GM18526 (cell line): ENCODE measurements around the gene TCHHL1.

ENCODE experiments used
- POLR2A ChIP-seq: IDR thresholded peaks from 3 replicates; pipeline ENCODE4 v1.6.1; 2011; ENCODE audit not compliant: insufficient read length; ENCODE audit errors: extremely low read depth

TCHHL1 gene

DNA sequence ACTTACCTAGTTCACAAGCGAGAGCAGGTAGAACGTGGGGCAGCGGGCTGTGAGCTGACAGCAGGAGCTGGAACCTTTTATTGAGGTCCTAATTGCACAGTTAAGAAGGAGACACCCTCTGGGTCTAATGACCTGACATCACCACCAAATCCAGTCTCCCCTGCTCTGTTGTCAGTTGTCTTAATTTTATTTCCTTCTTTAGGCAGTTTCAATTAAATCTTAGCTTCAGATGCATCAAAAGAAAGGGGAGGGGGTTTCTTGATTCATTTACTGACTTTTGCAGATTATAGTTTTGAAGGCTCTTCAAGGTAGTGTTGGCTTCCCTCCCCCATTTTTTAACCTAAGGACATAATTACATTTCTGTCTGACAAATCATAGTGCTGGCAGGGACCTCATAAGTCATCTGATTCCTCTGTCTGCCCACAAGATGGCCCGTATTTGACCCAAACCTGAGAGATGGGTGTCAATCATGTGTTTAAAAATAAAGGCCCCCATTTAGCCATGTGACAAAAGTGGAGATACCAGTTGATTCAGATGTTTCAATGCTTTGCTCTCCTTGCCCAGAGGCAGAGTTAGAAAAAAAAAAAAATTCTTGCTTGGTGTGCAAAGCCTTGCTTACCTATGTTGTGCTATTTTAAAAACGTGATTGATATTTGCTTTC lies at the start of gene TCHHL1:
TSS of gene TCHHL1 (minus strand) at position 51 of the 661 bp plus-strand sequence. CDS start 921 bp downstream, outside the sequence.
- TF ChIP-seq POLR2A = no peak

DNA sequence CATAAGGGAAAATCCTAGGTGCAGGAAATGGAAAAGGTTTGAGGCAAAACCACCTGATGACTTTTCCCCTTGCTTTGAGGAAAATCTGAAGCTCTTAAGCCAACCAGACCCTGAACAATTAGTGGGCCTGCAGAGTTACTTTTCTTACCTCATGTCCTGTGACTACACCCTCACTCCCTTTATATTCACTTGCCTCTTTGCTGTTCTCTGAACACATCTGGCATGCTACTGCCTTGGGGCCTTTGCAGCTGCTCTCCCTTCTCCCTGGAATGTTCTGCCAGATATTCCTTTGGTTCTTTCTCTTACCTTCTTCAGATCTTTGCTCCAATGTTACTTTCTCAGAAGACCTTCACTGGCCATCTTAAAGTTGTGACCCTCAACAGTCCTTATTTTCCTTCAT lies 48.4 kb upstream of the TCHHL1 start:
- TF ChIP-seq POLR2A = no peak

DNA sequence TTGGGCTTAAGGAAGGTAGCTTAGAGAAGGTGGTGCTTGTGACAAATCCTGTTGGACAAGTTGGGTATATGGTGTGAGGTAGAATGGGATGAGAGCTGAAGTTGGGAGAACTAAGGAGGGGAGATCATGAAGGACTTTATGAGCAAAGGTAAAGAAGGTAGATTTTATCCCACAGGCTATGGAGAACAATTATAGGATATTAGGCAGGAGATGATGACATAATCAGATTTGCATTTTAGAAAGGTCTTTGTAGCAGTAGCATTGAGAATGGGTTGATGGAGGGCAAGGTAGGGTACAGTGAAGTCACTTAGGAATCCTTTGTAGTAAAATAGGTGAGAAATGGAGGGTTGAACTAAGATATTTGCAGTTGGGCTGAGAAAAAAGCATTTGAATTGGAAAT lies 41.3 kb upstream of the TCHHL1 start:
- TF ChIP-seq POLR2A = no peak

DNA sequence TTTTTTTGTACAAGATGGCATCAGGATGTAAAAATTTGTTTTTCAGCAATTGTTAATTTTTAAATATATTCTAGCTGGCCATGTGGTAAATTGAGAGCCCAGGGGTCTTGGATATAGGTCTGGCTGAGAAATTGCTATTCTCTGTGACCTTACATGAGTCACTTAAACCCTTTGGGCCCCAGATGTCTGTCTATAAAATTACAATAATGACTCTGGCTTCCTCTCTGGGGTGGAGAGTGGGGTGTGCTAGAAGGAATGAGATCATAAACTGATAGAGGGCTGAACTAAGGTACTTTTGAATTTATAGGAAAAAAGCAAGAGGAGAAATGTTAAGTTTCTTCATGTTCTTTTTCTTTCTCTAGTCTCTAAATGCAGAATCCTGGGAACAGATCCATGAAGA lies 38.8 kb upstream of the TCHHL1 start:
- no peak for TF ChIP-seq POLR2A

DNA sequence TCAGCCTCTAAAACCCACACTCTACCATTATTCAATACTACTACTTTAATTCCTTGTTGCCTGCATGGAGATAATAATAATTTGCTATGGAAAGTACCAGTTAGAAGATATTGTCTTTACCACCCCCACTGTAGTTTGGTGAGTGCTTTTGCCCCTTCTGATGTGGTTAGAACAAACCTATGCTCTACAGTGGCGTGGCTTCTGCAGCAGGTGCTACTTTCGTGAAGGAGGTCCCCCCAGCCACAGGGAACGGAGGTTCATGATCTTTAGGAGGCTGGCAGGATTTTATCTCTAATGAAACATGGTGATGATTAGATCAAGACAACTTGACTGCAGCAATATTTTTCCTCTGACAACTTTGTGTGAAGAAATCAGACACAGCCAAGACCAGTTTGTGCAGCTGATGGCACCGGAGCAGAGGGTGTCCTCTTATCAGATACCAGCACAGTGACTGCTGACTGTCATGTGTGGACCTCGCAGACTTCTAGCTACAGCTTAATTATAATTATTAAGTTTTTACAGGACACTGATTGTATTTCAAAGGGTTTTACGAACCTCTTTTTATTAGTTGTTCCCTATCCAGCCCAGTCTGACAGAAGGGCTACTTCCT lies 37.1 kb upstream of the TCHHL1 start:
- TF ChIP-seq POLR2A = no peak

DNA sequence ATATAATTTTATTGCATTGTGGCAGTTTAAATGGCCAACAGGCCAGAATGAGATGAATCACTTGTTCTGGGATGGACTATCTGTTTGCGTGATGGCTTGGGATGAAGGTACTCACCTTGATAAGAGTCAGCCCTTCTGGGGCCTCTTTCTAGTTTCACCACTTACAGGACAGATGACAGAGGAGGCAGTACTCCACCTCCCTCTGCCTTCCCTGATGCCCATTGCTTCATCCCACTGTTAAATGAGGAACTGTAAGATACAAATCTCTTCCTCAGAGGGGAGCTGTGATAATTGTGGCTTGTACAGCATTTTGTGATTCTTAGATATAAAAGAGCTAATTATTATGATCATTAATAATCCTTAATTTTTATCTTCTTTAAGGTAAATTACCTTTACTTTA lies 30.1 kb upstream of the TCHHL1 start:
- TF ChIP-seq POLR2A = no peak

DNA sequence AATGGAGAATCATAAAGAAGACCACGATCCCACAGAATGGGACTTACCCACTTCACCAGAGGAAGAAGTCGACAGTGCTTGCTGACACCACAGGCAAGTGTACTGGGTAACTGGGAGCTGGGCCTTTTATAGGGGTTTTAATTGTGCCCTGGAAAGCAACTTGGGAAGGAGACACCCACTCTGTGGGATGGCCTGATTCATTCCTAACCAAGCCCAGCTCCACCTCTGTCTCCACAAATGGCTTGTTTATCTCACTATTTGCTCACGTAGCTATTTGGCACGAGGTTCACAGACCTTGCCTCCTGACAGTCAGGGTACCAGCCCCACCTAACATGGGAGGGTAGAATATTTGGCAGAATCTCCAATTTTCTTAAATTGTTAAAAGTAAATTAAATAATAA lies 26.5 kb upstream of the TCHHL1 start, which contains the start of gene TCHH:
TSS of gene TCHH (minus strand) at position 101 of the 400 bp plus-strand sequence. CDS start 1,364 bp downstream, outside the sequence.
- no peak for TF ChIP-seq POLR2A

DNA sequence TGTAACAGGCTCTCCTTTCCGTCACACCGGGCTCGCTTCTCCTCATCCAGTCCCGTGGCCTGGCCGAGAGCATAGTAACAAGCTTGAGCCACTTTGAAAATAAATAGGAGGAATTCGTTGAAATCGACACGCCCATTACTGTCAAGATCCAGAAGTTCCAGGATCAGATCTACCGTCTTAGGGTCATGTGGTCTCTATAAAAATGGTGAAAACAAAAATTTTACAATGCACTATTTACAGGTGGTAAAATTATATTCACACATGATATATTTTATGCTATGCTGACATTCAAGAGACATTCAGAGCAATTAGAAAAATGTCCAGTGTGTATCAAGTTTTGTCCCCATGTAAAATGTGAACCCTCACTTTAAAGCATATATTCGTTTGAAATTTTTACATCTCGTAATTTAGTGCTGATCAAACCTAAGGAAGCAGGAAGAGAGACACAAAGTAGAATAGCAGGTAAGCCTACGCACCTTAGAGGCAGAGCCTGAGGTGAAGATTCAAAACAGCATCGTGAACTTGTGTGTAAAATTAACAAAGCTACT lies 24.1 kb upstream of the TCHHL1 start:
- TF ChIP-seq POLR2A = no peak

DNA sequence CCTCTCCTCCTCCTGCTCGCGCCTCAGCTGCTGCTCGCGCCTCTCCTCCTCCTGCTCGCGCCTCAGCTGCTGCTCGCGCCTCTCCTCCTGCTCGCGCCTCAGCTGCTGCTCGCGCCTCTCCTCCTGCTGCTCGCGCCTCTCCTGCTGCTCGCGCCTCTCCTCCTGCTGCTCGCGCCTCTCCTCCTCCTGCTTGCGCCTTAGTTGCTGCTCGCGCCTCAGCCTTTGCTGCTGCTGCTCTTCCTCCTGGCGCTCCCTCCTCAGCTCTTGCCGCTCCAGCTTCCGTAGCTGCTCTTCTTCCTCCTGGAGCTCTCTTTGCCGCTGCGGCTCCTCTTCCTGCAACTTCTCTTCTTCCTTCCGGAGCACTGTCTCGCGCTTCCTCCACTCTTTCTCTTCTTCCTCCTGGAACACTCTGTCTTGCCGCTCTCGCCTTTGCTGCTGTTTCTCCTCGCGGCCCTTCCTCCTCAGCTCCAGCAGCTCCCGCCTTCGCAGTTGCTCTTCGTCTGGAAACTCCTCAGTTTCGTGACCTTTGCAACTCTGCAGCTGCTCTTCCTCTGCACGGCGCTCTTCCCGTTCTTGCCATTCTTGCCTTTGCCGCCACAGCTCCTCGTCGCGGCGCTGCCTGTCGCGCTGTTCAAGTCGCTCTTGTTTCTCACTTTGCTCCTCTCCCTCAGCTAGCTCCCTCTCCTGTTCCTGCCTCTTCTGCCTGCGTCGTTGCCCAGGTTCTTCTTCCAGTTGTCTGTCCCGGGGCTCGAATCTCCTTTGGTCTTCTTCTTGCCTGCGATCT lies 23.4 kb upstream of the TCHHL1 start:
- TF ChIP-seq POLR2A = no peak

DNA sequence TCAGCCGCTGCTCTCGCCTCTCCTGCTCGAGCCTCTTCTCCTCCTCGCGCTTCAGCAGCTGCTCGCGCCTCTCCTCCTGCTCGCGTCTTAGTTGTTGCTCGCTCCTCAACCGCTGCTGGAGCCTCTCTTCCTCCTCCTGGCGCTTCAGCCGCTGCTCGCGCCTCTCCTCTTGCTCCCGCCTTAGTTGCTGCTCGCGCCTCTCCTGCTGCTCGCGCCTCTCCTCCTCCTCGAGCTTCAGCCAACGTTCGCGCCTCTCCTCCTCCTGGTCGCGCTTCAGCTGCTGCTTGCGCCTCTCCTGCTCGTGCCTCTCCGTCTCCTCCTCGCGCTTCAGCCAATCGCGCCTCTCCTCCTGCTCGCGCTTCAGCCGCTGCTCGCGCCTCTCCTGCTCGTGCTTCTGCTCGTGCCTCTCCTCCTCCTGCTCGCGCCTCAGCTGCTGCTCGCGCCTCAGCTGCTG lies 22.7 kb upstream of the TCHHL1 start:
- no peak for TF ChIP-seq POLR2A

DNA sequence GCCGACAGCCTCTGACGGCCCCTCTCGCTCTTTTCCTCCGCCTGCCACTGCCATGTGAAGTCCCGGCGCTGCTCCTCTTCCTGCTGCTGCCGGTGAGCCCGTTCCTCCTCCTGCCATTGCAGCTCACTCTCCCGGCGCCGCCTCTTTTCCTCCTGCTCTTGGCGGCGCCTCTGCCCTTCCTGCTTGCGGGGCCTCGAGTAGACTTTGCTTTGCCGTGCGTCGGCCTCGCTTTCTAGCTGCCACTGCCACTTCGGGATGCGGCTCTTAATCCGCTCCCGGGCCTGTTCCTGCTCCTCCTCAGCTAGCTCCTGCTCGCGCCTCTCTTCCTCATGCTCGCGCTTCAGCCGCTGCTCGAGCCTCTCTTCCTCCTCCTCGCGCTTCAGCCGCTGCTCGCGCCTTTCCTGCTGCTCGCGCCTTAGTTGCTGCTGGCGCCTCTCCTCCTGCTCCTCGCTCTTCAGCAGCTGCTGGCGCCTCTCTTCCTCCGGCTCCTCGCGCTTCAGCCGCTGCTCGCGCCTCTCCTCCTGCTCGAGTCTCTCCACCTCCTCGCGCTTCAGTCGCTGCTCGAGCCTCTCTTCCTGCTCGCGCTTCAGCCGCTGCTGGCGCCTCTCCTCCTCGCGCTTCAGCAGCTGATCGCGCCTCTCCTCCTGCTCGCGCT lies 22.1 kb upstream of the TCHHL1 start:
- no peak for TF ChIP-seq POLR2A

DNA sequence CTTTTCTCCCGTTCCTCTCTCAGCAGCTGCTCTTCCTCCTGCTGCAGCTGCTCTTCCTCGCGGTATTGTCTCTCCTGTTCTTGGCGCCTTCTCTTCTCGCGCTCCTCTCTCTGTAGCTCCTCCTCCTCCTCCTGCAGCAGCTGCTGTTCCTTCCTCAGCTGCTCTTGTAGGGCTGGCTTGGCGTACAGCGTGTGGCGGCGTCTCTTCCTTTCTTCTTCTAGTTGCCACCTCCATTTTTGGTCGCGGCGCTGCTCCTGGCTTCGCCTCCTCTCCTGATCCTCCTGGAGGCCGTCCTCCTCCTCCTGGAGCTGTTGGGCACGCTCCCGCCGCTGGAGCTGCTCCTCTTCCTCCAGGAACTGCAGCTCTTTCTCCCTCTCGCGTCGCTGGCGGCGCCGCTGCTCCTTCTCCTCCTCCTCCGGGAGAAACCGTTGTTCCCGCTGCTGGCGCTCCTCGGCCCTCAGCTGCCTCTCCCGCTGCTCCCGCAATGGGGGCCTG lies 21.5 kb upstream of the TCHHL1 start:
- no peak for TF ChIP-seq POLR2A

DNA sequence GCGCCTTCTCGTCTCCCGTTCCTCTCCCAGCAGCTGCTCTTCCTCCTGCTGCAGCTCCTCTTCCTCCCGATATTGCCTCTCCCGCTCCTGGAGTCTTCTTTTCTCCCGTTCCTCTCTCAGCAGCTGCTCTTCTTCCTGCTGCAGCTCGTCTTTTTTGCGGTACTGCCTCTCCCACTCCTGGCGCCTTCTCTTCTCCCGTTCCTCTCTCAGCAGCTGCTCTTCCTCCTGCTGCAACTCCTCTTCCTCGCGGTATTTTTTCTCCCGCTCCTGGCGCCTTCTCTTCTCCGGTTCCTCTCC lies 21.1 kb upstream of the TCHHL1 start:
- TF ChIP-seq POLR2A = no peak

DNA sequence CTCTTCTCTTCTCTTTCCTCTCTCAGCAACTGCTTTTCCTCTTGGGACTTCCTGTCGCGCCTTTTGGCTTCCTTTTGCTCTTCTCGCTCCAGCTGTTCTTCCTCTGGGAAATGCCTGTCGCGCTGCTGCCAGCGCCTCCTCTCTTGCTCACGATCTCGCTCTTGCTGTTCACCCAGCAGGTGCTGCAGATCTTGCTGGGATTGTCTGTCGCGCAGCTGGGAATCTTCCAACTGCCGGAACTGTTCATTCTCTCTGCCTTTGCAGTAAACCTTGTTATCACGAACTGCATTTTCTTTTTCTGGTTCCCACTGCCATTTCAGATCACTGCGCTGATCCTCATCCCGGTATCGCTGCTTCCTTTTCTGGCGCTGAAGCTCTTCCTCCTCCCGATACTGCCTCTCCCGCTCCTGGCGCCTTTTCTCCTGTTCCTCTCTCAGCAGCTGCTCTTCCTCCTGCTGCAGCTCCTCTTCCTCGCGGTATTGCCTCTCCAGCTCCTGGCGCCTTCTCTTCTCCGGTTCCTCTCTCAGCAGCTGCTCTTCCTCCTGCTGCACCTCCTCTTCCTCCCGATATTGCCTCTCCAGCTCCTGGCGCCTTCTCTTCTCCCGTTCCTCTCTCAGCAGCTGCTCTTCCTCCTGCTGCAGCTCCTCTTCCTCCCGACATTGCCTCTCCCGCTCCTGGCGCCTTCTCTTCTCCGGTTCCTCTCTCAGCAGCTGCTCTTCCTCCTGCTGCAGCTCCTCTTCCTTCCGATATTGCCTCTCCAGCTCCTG lies 20.6 kb upstream of the TCHHL1 start:
- no peak for TF ChIP-seq POLR2A

DNA sequence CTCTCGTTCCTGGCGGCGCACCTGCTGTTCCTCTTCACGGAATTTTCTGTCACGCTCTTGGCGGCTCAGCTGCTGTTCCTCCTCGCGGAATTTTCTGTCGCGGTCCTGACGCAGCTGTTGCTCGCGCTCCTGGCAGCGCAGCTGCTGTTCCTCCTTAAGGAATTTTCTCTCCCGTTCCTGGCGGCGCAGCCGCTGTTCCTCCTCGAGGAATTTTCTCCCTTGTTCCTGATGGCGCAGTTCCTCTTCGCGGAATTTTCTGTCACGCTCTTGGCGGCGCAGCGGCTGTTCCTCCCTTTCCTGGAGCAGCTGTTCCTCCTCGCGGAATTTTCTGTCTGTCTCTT lies 20.0 kb upstream of the TCHHL1 start:
- no peak for TF ChIP-seq POLR2A
